HG02884 (cell line): ENCODE results near the gene ARL3.
A peak's percentile ranks its signal among the peaks of the same experiment; 100 is the strongest.
"Not testable (repeated sequence)": the region's sequence is repeated elsewhere in the genome, so short reads cannot be mapped to it uniquely, and the experiment has no call there.

ENCODE experiments used
- ATAC-seq: cut with Tn5 transposase; IDR thresholded peaks from one replicate; pipeline ENCODE4 v1.9.1; 2021; ENCODE audit warnings: mild to moderate bottlenecking, moderate library complexity; ENCODE audit not compliant: unreplicated experiment

The ARL3 gene, protein sequence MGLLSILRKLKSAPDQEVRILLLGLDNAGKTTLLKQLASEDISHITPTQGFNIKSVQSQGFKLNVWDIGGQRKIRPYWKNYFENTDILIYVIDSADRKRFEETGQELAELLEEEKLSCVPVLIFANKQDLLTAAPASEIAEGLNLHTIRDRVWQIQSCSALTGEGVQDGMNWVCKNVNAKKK

DNA sequence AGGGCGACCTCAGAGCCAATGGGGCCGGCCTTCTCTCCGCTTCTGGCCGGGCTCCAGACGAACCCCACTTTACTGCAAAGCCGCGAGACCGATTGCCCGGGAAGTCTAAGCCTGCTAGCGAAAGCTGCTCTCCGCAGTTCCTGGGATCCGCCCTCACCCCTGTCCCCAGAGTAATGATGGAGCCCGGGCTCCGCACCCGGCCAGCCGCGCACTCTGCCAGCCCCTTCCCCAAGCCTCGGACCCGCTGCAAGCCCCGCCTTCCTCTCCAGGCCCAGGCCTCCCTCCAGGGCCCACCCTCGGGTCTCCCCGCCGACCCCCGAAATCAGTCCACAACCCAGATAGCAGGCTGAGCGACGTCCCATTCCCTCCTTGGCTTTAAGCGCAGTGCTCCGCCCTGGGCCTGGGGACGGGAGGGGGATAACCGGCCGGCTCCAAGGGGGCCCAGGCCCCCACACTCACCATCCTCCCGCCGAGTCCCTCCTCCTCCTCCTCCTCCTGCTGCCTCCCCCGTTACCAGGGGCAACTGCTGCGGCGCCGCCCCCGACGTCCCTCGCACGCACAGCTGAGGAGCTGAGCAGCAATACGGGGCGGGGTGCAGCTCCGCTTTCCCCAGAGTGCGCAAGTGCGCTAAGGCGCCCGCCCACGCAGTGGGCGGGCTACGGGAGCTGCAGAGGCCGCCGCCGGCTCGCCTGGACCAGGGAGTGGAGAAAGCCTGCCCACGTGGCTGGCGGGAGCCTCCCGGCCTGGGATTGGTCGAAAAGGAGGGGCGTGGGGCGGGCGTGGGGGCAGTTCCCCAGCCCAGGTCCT, at the start of gene ARL3:
Gene ARL3, minus strand, starts transcription at position 584 of the 807 bp plus-strand sequence. Its CDS starts 122 bp downstream, at position 462.
- peak; percentile 71 for ATAC-seq

DNA sequence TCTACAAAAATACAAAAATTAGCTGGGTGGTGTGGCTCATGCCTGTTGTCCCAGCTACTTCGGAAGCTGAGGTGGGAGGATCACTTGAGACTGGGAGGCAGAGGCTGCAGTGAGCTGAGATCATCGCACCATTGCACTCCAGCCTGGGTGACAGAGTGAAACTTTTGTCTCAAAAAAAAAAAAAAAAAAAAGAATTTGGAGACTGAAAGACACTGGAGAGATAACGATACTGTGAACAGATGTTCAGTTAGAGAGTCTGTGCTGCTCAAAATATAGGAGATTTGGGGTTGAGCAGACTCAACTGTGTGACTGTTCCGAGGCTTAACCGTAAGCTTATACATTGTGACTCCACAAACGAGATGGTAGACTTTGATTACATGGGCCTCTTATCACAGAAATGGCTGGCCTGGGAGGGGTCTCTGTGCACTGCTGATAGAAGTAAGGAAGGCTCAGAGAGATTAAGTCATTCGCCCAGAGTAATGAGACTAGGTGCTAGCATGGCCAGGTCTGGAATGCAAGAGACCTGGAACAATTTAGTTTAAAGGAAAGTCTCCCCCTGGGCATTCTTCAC, 48.9 kb upstream of the ARL3 start:
- ATAC-seq = no peak

DNA sequence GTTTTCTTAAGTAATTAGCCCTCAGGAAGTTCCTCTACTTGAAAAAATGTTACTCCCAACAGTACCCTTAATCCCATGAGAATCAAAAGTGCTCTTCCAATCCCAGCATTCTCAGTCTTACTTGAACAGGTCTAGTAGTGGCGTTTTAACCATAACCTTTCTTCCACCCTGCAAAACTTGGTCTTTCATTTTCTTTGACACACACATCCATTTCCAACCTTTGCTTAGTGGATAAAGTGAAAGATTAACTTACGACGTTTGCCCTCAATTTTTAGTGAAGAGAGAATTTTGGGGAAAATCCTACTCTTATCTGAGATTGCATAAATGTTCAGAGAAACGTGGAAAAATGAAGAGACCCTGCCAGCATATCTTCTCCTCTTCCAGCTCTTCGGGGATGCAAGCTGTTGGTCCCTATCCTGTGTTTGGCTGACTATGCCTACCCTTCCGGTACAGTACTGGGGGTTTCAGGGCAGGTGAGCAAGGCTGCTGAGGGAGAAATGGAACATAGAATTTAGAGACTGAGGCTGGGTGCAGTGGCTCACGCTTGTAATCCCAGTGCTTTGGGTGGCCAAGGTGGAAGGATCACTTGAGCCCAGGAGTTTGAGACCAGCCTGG, 48.3 kb upstream of the ARL3 start:
- ATAC-seq = no peak

GRCh38 chr10:102761981-102762380, 47.8 kb upstream of the ARL3 start:
- no peak for ATAC-seq

DNA sequence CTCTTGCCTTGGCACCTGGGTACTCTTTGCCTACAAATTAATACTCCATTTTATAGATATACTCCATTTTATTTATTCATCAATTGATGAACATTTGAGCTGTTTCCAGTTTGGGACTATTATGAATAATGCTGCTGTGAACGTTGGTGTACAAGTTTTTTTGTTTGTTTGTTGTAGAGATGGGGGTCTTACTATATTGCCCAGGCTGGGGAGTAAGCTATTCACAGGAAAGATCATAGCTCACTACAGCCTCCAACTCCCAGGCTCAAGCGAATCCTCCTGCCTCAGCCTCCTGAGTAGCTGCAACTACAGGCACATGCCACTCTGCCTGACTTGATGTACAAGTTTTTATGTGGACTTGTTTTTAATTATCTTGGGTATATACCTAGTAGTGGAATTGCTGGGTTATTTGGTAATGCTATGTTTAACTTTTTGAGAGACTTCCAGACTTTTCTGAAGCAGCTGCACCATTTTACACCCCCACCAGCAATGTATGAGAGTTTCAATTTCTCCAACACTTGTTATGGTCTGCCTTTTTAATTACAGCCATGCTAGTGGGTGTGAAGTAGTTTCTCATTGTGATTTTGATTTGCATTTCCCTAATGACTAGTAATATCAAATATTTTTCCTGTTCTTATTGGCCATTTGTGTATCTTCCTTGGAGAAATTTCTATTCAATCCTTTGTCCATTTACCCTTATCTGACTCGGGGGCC, 45.5 kb upstream of the ARL3 start:
- no peak for ATAC-seq

GRCh38 chr10:102758933-102759262, 44.7 kb upstream of the ARL3 start:
- ATAC-seq = not testable (repeated sequence)

DNA sequence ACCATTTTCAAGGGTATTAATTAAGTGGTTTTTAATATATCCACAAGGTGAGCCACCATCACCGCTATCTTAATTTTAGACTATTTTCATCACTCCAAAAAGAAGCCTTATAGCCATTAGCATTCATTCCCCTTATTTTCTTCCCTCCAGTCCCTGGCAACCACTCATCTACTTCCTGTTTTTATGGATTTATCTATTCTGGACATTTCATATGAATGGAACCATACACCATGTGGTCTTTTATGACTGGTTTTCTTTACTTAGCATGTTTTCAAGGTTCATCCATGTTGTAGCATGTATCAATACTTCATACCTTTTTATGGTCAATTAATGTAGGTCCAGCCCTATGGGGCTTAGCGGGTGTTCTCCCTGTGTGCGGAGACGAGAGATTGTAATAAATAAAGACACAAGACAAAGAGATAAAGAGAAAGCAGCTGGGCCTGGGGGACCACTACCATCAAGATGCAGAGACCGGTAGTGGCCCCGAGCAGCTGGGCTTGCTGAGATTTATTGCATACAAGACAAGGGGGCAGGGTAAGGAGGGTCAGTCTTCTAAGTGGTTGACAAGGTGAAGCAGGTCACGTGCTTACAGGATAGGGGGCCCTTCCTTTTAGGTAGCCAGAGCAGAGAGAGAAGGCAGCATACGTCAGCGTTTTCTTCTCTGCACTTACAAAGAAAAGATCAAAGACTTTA, 44.2 kb upstream of the ARL3 start:
- ATAC-seq = no peak

DNA sequence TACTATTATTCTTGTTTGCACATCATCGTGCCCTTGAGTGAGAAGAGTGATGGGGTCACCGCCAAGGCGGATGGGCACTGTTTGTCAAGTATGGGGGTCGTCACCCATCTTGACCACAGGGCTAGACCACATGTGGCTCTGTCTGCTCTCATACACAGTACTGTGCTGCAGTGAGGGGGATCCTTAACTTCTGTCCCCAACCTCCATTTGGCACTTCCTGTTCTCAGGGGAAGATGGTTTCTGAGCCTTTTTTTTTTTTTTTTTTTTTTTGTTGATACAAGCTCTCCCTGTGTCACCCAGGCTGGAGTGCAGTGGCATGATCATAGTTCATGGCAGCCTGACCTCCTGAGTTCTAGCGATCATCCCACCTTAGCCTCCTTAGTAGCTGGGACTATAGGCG, 43.1 kb upstream of the ARL3 start:
- no peak for ATAC-seq

DNA sequence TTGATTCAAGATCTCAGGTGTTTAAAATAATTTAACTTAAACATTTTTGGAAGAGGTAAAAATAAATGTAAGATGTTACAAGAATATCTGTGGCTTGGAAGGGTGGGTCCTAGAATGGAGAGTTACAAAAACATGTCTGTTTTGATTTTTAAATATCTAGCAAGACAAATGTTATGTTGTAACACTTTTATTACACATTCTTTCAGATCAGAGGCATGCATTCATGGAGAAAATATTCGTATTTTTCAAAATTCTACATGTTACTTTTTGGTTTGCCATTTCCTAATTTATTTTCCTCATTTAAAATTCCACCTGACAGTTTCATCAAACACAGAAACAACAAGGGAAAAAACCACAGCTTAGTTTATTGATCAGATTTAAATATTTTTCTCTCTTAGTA, 39.5 kb upstream of the ARL3 start:
- no peak for ATAC-seq

DNA sequence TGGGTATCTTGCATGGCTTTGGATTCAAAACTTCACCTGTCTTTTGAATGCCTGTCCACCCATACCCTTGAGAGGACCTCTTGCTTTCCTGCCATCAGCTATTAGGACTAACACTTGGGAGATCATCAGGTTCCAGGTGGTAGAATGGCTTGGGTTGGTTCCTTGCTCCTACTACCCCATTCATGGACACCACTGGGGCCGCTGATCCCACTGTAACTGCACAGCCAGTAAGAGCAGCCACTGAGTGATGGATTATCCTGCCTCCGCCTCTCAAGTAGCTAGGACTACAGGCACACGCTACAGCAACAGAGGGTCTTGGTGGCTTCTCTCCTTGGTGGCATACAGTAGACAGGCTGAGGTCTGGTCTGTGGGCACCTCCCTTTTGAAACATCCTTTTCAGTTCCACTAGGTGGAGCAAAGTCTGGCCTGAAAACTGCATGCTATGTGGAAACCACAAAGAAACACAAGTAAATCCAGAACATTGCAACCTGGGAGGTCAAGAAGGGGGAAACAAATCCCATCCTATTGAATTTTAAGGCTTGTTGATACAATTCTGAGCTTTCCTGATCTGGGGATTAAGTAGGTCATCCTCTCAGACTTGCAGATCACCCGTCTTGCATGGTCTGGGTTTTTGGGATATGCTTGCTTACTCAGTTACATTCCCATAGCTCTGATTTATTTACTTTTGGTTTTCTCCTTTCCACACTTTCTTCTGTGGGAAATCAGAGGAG, 38.9 kb upstream of the ARL3 start:
- ATAC-seq = no peak

DNA sequence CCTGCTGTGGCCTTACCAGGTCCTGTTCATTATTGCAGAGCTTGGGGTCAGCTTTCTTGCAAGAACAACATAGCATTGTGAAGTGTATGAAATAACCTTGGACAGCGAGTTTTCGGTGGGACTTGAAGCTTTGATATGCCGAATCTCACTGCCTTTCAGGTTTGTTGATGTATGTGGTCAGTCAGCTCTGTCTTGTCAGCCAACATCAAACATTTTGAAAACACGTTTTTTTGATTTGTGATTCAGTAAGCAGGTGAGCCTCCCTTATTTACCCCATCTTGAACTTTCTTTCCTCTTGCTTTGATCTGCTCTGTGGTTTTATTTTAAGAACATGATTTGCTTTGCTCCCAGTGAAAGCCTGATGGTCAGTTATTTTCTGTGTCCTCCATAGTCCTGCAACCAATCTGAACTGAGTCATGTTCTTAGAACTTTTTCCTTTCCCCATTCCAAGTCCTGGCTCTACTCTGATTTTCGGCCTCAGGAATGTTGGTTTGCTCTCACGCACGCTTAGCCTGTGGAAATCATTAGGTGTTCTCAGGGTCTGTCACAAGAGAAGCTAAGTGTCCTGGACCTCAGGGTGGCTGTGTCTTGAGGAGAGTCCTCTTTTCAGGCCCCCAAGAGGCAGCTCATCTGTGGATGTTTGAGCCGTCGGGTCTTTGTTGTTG, 38.2 kb upstream of the ARL3 start:
- ATAC-seq = no peak

GRCh38 chr10:102745157-102745556, 31.0 kb upstream of the ARL3 start:
- ATAC-seq = no peak

DNA sequence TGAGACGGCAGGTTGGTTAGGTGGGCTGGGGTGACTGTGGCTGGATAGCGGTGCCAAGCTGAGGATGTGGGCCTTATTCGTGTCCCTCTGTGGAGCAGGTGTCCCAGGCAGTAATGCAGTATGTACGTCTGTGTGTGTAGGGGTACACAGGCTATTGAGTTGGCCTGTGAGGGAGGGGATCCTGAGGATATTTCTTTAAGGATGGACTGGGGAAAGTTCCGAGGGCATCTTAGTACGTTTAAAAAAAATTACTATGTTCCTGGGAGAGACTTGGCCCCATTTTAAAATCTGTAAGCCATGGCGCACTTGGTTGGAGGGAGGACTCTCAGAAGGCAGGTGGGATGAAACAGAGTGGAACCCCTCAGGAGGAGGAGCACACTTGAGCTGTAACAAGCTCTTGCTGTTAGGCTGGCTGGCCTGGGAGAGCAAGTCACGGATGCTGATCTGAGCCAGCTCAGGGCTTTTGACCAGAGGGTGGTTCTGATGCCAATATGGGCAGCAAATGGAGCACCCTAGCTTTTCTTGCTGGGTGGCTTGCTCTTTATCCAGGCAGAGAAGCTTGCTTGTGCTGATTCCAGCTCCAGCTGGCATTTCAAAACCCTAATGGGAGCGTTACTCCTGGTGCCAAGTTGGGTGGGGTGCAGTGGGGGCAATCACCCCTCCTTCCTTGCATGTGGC, 30.3 kb upstream of the ARL3 start:
- ATAC-seq = no peak

DNA sequence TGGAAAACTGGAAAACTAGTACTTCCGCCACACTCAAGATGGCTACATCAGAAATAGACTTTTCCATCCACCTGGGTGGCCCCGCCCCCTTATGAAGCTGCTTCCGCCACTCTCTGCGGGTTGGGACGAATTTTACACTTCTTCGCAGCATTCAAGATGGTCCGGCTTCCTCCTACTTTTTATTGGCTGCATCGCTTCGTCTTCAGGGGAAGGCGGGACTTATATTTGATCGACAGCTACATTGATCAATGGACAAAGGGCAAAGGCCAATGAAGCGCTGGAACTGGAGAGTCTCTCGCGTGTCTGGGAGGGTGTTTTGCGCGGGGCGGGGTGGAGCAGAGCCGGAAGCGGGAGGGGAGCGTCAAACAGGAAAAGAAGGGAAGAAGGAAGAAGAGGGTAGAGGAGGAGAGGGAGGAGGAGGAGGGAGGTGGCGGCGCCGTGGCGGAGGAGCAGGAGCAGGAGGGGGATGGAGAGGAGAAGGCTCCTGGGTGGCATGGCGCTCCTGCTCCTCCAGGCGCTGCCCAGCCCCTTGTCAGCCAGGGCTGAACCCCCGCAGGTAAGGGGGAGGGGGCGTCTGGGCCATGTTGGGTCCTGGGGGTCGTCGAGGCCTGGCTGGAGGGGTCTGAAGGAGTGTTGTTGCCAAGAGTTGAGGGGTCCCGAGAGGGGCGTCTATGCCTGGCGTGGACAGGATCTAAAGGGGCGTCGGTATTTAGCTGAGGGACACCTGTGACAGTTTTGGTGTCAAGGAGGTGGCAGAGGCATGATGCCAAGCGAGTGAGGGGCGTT, 29.6 kb upstream of the ARL3 start, which contains the start of gene WBP1L:
Gene WBP1L, plus strand, starts transcription at position 361 of the 786 bp plus-strand sequence. Its CDS starts 106 bp downstream, at position 467.
- ATAC-seq = peak; percentile 91

- peak; percentile 3 for ATAC-seq
Measured at GRCh38 chr10:102743078-102743587, 28.9 kb upstream of the ARL3 start.

- not testable (repeated sequence) for ATAC-seq
Measured at GRCh38 chr10:102742313-102742712, 28.1 kb upstream of the ARL3 start.

- no peak for ATAC-seq
Measured at GRCh38 chr10:102741726-102742237, 27.6 kb upstream of the ARL3 start.
